GM19463 (cell line): ENCODE measurements around the gene INO80B.
A peak's percentile ranks its signal among the peaks of the same experiment; 100 is the strongest.
"Not testable (repeated sequence)": the region's sequence is repeated elsewhere in the genome, so short reads cannot be mapped to it uniquely, and the experiment has no call there.

Source experiments
- ATAC-seq: cut with Tn5 transposase; IDR thresholded peaks from one replicate; pipeline ENCODE4 v1.9.1; 2021; ENCODE audit warnings: mild to moderate bottlenecking, moderate library complexity; ENCODE audit not compliant: unreplicated experiment

Gene INO80B

GRCh38 chr2:74447230-74447999, 7.5 kb upstream of the INO80B start:
- ATAC-seq, result no peak

- ATAC-seq, result no peak
Measured at GRCh38 chr2:74448771-74449170, 6.1 kb upstream of the INO80B start.

GRCh38 chr2:74450570-74451190, 4.2 kb upstream of the INO80B start:
- no peak for ATAC-seq

- ATAC-seq, result no peak
Measured at GRCh38 chr2:74457129-74457548, 2.3 kb downstream of the INO80B start.

DNA sequence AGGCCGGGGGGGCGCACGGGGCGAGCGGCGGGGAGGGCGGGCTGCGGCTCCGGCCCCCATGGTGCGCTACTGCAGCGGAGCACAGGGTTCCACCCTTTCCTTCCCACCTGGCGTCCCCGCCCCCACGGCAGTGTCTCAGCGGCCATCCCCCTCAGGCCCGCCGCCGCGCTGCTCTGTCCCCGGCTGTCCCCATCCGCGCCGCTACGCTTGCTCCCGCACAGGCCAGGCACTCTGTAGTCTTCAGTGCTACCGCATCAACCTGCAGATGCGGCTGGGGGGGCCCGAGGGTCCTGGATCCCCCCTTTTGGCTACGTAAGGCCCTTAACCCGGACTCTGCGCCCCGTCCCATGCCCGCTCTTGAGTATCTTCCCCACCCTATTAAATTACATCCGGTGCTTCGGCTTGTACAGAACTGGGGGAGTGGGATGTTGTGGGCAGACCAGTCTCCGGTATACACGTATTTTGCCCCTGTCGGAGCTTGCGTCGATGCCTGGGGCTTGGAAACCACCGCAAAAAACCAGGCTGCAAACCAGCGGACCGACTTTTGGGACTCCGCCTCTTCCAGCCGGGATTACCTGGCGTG, 2.8 kb downstream of the INO80B start:
- ATAC-seq, result peak; percentile 26

DNA sequence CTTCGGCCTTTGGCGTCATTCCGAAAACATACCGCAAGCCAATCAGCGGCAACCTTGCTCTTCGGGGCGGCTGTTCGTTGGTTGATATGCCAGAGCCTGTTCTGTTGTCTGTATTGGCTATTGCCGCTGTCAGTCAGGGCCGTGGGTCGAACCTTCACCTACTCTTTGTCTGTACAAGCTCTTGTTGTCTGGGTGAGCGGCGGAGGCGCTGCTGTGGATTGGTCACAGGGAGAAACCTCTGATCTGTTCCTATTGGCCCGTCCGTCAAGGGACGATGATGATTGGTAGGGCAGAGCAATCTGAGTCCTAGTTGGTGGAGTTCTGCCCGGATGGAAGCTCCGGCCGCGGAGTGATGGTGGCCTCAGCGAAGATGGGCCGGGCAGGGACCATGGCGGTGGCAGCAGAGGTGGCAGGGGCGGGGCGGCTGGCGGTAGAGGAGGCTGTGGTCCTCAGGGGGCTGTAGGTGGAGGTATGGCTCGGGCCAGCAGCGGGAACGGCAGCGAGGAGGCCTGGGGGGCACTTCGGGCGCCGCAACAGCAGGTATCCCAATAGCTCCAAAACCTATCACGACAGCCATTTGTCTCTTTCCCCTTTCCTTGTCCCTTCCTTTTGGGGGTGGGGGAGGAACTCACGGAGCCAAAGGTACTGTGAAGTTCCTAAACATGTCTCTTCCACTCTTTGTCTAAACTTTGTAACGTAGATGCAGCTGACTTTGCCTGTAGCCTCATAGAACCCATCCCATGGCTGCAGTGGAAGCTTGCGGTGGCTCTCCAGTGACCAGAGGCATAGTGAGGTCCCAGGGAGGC, 3.4 kb downstream of the INO80B start, which contains the start of gene WBP1:
Gene WBP1 (plus strand): TSS at position 307 of the 806 bp plus-strand sequence. CDS start 165 bp downstream, at position 472.
- ATAC-seq, result peak; percentile 76

- ATAC-seq, result no peak
Measured at GRCh38 chr2:74458938-74459363, 4.1 kb downstream of the INO80B start.

DNA sequence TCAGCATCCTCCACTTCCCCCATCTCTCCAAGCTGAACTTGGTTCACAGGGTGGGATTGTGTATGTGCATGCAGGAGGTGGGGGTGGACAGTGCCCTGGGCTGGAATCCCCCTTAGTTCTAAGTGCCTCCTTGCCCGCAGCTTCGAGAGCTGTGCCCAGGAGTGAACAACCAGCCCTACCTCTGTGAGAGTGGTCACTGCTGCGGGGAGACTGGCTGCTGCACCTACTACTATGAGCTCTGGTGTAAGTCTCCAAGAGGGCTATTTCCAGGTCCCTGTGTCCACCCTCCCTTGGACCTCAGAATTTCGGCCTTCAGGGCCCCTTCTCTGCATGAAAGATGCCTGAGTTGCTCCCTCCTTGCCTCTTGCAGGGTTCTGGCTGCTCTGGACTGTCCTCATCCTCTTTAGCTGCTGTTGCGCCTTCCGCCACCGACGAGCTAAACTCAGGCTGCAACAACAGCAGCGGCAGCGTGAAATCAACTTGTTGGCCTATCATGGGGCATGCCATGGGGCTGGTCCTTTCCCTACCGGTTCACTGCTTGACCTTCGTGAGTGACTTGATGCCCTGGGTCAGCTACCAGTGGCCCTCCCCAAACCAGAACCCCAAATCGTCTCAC, 4.7 kb downstream of the INO80B start:
- ATAC-seq, result not testable (repeated sequence)

DNA sequence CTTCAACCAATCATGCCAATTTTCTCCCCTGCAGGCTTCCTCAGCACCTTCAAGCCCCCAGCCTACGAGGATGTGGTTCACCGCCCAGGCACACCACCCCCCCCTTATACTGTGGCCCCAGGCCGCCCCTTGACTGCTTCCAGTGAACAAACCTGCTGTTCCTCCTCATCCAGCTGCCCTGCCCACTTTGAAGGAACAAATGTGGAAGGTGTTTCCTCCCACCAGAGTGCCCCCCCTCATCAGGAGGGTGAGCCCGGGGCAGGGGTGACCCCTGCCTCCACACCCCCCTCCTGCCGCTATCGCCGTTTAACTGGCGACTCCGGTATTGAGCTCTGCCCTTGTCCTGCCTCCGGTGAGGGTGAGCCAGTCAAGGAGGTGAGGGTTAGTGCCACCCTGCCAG, 5.3 kb downstream of the INO80B start:
- ATAC-seq, result not testable (repeated sequence)

DNA sequence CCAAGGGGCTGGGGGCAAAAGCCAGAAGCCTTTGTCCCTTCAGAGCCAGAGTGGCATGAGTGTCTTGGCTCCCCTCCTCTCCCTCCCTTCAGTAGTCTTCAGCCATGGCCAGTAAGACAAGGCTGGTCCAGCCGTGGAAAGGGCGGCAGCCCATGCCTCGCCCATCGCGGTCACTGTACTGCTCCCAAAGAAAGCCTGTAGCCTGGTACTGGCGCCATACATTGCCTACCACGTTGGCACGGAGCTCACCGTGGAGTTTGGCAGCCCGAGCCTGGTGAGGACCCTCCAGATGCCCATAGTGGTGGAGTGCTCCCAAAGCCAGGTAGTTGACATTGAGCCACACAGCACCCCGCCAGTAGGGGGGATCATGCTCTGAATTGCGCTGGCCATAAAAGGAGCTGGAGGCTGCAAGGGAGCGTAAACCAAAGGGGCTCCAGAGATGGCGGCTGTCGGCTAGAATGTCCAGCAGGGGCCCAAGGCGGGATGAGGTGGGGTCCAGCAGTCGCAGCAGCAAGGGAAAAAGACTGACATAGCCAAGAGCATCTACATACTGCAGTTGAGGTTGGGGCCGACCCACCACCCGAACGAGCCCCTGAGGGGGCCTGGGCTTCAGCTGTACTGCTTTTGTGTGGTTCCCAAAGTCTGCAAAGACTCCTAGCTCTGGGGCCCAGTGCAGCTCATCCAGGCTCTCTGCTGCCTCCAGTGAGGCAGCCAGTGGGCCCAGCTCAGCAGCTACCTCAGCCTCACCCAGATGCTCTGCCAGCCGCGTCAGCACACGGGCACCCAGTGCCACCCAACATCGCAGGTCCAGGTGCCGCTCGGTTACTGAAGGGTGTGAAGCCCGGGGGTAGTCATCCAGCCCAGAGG, 6.5 kb downstream of the INO80B start:
- no peak for ATAC-seq

DNA sequence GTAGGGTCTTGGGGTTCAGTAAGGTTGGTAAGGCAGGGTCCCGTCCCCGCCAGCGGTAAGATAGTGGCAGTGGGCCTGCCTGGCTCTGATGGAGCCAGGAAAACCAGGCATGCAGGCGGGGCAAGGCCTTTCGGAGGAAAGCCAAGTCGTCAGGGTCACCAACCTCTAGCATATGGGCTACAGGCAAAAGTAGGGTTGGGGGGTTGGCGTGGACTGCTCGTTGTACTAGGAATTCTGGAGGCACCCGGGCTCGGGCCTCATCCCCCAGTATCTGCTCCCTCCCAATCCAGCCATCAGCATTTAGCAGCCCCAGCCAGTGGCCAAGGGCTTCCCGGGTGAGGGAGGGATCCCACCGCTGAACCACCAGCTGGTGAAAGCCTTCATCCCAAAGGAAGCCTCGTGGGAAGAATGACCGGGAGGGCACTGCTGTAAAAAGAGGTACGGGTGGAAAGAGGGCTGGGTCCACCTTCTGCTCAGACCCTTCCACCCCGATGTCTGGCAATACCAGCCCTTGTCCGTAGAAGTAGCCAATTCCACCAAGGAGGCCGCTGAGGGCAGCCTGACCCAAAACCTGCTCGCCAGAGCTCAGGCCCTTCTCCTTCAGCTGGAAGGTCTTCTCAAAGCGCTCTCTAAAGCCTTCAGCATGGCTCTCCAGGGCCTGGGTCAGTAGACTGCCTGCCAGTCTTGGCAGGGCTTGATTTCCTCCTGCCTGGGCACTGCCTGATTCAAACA, 7.3 kb downstream of the INO80B start:
- no peak for ATAC-seq

DNA sequence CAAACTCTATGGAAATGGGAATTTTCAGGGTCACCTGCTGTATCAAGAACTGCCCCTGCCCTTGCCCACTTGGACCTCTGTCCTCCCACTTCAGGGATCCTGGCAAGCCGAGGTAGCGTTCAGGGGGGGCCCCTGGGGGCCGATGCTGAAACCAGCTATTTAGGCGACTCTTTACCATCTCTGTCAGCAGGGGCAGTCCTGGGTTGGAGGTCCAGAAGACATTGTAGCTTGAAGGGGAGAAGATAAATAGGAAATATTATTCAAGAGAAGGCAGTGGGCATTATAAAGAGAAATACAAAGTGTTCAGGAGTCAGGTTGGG, 7.9 kb downstream of the INO80B start:
- no peak for ATAC-seq

- ATAC-seq, result no peak
Measured at GRCh38 chr2:74464406-74464805, 9.5 kb downstream of the INO80B start.

DNA sequence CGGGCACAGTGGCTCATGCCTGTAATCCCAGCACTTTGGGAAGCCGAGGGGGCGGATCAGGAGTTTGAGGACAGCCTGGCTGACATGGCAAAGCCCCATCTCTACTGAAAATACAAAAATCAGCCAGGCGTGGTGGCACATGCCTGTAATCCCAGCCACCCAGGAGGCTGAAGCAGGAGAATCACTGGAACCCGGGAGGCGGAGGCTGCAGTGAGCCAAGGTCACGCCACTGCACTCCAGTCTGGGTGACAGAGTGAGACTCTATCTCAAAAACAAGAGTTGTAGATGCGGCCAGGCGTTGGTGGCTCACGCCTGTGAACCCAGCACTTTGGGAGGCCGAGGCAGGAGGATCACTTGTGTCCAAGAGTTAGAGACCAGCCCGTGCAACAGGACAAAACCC, 15.9 kb downstream of the INO80B start:
- not testable (repeated sequence) for ATAC-seq

GRCh38 chr2:74471332-74472065, 16.6 kb downstream of the INO80B start:
- no peak for ATAC-seq

- ATAC-seq, result peak; percentile 82
Measured at GRCh38 chr2:74472086-74472944, 17.4 kb downstream of the INO80B start, which contains the start of gene MRPL53. Gene MRPL53 (minus strand): TSS chr2:74472680. CDS start chr2:74472660, 20 bp downstream.

DNA sequence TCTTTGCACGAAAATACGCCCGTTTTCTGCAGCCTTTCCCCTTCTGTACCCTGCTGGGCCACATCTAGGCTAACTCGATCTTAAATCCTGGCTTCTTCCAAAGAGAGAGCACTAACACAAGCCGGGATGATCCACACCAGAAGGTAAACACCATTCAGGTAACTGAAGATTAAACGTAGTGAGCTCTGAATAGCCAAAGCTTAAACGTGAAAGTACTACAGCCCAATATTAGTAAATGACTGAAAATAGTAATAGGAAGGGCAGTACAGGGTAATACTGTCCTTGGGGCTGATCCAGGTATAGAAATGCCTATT, 18.0 kb downstream of the INO80B start:
- ATAC-seq, result no peak

DNA sequence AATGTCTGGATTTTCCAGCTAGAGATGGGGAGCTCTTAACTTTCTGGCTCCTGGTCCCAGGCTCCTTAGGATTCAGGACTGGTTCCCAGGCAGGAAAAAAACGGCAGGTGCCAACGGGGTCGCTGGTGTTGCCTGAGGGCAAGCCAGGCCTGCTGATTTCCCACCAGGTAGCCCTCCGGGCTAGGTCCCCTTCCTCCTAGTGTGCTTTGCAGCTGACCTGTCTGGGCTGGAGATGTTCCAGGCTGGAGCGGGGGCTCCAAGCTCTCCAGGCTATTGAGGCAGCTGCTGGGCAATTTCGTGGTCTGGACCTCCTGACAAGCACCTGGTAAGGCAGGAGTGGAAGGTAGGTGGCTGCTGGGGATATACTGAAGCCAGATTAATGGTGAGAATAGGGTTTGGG, 19.6 kb downstream of the INO80B start:
- no peak for ATAC-seq
